NAMALWA (cell line): Measurements from ENCODE around the gene KIFC3.
"Not testable (repeated sequence)": the region's sequence is repeated elsewhere in the genome, so short reads cannot be mapped to it uniquely, and the experiment has no call there.

Source experiments
- DNase-seq: peaks from one replicate; pipeline ENCODE4 v3.0.0-alpha.2; 2015; ENCODE audit warnings: low spot score

KIFC3 gene

GRCh38 chr16:57786632-57787518 lies 15.4 kb downstream of the KIFC3 start:
- DNase-seq: no peak

GRCh38 chr16:57785924-57786323 lies 16.4 kb downstream of the KIFC3 start:
- no peak for DNase-seq

GRCh38 chr16:57785385-57785784 lies 16.9 kb downstream of the KIFC3 start:
- DNase-seq: no peak

- DNase-seq: no peak
These were observed 18.0 kb downstream of the KIFC3 start for GRCh38 chr16:57784334-57784733.

- no peak for DNase-seq
These were observed 18.4 kb downstream of the KIFC3 start for GRCh38 chr16:57783883-57784282.

GRCh38 chr16:57783116-57783515 lies 19.2 kb downstream of the KIFC3 start:
- no peak for DNase-seq

- DNase-seq: not testable (repeated sequence)
These were observed 19.7 kb downstream of the KIFC3 start for GRCh38 chr16:57782607-57783055.

GRCh38 chr16:57781741-57782606 lies 20.3 kb downstream of the KIFC3 start:
- no peak for DNase-seq

GRCh38 chr16:57781349-57781740 lies 20.9 kb downstream of the KIFC3 start:
- DNase-seq: no peak

GRCh38 chr16:57779836-57780235 lies 22.5 kb downstream of the KIFC3 start:
- DNase-seq: not testable (repeated sequence)

- no peak for DNase-seq
These were observed 23.6 kb downstream of the KIFC3 start for GRCh38 chr16:57778658-57779057.

- DNase-seq: peak; percentile 26
These were observed 26.4 kb downstream of the KIFC3 start for GRCh38 chr16:57775661-57776469.

GRCh38 chr16:57774705-57775285 lies 27.5 kb downstream of the KIFC3 start:
- no peak for DNase-seq

- no peak for DNase-seq
These were observed 28.5 kb downstream of the KIFC3 start for GRCh38 chr16:57773655-57774295.

- DNase-seq: no peak
These were observed 29.3 kb downstream of the KIFC3 start for GRCh38 chr16:57773019-57773418.

- DNase-seq: no peak
These were observed 31.0 kb downstream of the KIFC3 start for GRCh38 chr16:57771141-57771785.

- no peak for DNase-seq
These were observed 31.9 kb downstream of the KIFC3 start for GRCh38 chr16:57770361-57770760.

- no peak for DNase-seq
These were observed 32.6 kb downstream of the KIFC3 start for GRCh38 chr16:57769541-57770145.

- no peak for DNase-seq
These were observed 35.5 kb downstream of the KIFC3 start for GRCh38 chr16:57766714-57767348.
